ENCODE measurements around the gene WFDC9.
"Not testable (repeated sequence)": the region's sequence is repeated elsewhere in the genome, so short reads cannot be mapped to it uniquely, and the experiment has no call there.

The WFDC9 gene

DNA sequence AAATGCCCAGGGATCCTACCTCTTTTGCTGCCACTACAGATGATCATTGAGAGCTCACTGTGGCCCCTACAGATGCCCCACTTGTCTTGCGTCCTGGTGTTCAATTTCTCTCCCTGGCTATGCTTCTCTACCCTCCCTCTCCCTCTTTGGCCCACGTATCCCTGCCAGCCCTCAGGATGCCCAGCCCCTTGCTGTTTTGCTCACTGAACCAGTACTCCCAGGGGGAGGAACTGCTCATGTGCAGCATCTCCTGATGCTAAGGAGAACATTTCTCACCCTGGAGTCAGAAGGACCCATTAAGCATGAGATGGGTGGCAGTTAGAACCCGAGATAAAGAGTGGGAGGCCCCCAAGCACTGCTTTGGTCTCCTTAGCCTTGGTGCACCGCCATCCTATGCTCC is at the start of gene WFDC9:
TSS of gene WFDC9 (minus strand) at position 101 of the 400 bp plus-strand sequence. CDS start 21,103 bp downstream, outside the sequence.
- no peak for DNase-seq (ENCODE audit: low read depth)

DNA sequence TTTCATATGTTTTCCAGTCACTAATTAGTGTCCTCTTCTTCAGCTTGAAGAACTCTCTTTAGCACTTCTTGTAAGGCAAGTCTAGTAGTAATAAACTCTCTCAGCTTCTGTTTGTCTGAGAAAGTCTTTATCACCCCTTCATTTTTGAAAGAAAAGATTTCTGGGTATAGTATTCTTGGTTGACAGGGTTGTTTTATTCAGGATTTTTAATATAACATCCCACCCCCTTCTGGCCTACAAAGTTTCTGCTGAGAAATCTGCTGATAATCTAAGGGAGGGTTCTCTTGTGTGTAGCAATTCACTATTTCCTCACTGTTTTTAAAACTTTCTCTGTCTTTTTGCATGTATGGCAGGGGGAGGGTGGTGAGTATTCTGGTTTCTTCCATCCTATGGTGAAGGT is 48.6 kb upstream of the WFDC9 start:
- no peak for DNase-seq (ENCODE audit: low read depth)

DNA sequence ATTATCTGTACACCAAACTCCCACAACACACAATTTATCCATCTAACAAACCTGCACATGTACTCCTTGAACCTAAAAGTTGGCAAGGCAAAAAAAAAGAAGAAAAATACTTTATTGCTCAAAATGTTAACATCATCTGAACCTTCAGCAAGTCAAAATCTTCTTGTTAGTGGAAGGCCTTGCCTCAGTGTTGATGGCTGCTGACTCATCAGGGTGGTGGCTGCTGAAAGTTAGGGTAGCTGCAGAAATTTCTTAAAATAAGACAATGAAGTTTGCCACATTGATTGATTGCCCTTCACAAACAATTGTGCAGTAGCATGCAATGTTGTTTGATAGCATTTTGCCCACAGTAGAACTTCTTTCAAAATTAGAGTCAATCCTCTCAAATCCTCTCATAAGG is 41.7 kb upstream of the WFDC9 start:
- no peak for DNase-seq (ENCODE audit: low read depth)

DNA sequence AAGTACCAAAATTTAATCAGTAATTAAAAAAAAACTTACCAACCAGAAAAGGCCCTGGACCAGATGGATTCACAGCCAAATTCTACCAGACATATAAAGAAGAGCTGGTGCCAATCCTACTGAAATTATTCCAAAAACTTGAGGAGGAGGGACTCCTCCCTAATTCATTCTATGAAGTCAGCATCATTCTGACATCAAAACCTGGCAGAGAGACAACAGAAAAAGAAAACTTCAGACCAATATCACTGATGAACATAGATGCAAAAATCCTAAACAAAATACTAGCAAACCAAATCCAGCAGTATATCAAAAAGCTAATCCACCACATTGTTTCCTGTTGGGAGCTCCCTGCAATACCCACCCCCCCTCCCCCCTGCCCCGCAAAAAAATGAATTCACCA is 39.1 kb upstream of the WFDC9 start, which contains the start of gene WFDC11:
TSS of gene WFDC11 (minus strand) at position 101 of the 400 bp plus-strand sequence. CDS start 19,639 bp downstream, outside the sequence.
- DNase-seq (ENCODE audit: low read depth), result no peak

DNA sequence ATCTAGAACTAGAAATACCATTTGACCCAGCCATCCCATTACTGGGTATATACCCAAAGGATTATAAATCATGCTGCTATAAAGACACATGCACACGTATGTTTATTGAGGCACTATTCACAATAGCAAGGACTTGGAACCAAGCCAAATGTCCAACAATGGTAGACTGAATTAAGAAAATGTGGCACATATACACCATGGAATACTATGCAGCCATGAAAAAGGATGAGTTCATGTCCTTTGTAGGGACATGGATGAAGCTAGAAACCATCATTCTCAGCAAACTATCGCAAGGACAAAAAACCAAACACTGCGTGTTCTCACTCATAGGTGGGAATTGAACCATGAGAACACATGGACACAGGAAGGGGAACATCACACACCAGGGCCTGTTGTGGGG is 26.0 kb upstream of the WFDC9 start:
- not testable (repeated sequence) for DNase-seq (ENCODE audit: low read depth)

DNA sequence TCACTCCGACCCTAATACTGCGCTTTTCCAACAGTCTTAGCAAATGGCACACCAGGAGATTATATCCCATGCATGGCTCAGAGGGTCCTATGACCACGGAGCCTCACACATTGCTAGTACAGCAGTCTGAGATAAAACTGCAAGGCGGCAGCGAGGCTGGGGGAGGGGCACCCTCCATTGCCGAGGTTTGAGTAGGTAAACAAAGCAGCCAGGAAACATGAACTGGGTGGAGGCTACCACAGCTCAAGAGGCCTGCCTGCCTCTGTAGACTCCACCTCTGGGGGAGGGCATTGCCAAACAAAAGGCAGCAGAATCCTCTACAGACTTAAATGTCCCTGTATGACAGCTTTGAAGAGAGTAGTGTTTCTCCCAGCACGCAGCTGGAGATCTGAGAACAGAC is 20.6 kb upstream of the WFDC9 start:
- DNase-seq (ENCODE audit: low read depth), result not testable (repeated sequence)

DNA sequence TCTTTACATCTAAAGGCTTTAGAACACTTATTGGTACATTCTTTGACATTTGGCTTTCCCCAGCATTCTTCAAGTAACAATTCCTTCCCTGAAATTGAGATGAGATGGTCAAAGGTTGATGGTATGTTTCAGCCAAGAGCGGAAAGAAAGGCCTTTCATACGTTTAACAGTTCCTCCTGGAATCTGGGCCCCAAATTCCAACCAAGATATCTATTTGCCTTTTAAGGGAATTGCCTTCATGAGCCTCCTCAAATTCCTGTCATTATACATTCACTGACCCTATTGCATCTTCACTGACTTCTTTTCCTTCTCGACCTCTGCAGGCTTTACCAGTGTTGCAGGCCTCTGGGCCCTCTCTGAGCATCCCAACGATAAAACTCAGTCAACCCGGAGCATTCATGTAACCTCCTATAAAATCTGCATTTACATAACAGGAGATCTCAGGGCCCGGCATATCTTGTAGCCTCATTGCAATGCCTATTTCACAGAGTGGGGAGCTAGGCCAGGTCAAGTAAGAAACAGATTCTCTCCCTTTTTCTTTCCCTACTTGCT is 18.3 kb upstream of the WFDC9 start:
- DNase-seq (ENCODE audit: low read depth), result no peak

DNA sequence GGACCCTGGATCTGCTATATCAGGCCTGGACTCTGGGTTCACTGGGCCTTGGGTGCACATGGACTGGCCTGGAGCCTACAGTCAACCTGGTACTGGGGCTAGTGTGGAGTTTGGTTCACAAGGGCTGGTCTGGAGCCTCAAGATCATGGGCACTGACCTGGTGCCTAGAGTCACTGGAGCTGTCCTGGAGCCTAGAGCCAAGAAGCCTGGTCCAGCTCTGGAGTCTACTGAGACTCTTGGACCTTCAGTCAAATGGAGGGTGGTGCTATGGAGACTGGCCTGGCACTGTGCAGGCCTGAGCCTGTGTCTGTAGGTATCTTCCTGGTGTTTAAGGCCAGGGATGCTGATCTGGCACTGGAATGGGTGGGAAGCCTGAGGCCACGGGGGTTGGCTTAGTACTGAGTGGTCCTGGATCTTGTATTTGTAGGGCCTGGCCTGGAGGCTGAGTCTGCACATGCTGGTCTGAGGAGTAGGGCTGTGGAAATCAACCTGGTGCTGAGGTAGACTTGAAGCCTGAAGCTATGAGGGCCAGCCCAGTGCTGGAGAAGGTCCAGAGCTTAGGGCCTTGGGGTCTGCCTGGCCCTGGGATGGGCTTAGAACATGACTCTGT is 16.5 kb upstream of the WFDC9 start:
- no peak for DNase-seq (ENCODE audit: low read depth)

DNA sequence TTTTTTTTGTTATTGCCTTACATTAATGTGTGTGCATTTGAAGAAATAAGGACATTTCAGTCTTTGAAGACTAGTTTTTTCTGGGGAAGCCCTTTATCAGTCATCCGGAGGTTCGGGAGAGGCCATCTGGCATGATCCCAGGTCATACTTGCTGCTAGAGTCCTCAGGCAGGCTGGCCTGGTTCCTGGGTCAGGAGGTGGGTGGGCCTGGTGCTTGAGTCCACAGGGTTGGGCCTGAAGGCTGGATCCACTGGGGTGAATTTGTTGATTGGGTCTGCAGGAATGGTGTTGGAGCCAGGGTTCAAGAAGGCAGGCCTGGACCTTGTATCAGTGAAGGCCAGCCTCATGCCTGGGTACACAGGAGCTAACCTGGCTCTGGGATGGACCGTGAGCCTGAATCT is 15.8 kb upstream of the WFDC9 start:
- no peak for DNase-seq (ENCODE audit: low read depth)

DNA sequence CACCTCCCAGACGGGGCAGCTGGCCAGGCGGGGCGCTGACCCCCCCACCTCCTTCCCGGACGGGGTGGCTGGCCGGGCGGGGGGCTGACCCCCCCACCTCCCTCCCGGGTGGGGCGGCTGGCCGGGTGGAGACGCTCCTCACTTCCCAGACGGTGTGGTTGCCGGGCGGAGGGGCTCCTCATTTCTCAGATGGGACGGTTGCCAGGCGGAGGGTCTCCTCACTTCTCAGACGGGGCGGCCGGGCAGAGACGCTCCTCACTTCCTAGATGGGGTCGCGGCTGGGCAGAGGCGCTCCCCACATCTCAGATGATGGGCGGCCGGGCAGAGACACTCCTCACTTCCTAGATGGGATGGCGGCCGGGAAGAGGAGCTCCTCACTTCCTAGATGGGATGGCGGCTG is 14.8 kb upstream of the WFDC9 start:
- DNase-seq (ENCODE audit: low read depth), result not testable (repeated sequence)

DNA sequence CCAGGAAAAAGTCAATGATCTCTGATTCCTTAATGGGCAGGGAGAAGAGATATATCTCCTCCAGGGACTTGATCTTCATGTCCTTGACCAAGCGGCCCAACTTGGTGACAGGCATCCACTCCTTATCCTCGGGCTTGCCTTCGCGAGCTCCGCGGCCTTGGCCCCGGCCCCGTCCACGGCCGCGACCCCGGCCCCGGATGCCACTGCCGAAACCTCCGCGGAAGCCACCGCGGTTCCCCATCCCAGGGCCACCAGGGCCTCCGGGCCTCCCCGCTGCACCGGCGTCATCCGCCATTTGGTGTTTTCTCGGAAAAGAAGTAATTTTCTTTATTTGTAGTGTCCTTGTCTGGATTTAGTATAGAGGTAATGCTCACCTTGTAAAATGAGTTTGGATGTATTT is 10.0 kb upstream of the WFDC9 start:
- not testable (repeated sequence) for DNase-seq (ENCODE audit: low read depth)

DNA sequence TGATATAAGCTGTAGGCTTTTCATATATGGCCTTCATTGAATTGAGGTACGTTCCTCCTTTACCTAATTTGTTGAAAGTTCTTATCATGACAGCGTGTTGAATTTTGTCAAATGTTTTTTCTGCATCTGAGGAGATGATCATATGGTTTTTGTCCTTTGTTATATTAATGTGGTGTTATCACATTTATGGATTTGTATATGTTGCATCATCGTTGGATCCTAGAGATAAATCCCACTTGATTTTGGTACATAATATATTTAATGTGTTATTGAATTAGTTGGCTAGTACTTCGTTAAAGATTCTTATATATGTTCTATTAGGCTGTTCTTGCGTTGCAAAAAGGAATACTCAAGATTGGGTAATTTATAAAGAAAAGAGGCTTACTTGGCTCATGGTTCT is 8.6 kb upstream of the WFDC9 start:
- DNase-seq (ENCODE audit: low read depth), result no peak

DNA sequence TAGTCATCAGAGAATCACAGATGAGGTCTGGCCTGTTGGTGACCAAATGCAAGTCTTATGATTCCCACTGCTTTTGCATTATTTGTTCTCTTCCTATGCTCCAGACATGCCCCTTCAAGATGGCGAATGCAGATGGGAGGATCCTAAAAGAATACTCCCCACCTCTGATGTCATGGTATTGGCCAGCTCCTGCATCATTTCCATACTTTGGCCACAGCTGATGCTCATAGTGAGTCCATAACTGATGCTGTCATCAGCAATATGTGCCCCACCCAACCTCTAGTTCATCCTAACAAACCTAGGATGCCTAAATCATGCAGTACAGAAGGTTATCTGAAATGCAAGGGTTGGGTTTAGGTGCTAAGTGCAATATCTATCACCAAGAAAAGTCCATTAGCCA is 5.4 kb upstream of the WFDC9 start:
- no peak for DNase-seq (ENCODE audit: low read depth)

DNA sequence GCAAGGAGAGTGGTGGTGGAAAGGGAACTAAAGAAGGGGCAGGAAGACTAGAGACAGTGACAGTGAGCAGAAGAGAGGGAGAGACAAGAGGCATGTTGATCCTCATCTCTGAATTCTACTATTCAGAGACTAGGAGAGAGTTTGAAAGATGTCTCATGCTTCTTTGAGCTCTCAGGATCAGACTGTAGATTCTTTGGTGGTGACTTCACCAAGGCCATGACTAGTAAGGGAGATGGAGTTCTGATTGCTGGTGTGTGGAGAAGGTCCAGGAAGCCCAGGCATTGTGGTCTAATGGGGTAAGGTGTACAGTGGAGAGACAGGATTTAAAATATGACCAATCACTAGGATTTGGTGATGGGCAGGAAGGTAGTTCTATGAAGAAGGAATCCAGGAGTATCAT is 713 bp downstream of the WFDC9 start:
- no peak for DNase-seq (ENCODE audit: low read depth)

DNA sequence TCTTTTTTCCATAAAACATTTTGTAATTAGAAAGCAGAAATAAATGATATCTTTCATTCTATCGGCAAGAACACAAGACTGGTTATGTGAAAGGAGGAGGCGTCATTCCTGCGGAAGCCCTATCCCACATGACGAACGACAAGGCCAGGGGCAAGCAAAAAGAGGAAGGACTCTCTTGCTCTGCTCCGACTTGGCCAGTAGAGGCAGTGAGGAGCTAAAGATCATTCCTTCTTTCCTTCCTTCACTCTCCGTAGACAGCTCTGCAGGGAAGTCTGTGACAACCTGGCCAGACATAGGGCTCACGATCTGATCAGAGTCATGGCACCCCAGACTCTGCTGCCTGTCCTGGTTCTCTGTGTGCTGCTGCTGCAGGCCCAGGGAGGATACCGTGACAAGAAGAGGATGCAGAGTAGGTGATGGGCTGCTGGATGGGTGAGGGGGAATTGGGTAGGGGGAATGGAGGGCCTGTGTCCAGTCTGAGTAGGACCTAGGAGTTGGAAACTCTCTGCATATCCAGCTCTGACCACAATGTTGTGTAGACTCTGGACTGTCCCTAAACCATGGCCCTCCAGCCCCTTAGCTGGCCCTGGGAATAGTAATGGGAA is 1.5 kb downstream of the WFDC9 start, which contains the start of gene WFDC10A:
TSS of gene WFDC10A (plus strand) at position 244 of the 605 bp plus-strand sequence. CDS start at position 319, 75 bp downstream.
- no peak for DNase-seq (ENCODE audit: low read depth)

DNA sequence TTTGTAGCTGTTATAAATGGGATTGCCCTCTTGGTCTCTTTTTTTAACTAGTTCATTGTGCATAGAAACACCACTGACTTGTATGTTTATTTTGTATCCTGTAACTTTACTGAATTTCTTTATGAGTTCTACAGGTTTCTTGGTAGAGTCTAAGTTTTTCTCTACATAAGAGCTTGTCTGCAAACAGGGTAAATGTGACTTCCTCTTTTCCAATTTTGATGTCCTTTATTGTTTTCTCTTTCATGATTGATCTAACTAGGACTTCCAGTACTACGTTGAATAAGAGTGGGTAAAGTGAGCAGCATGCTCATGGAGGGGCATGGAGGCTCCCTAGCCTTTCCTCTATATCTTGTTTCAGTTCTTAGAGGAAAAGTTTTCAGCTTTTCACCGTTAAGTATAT is 4.5 kb downstream of the WFDC9 start:
- DNase-seq (ENCODE audit: low read depth), result no peak

DNA sequence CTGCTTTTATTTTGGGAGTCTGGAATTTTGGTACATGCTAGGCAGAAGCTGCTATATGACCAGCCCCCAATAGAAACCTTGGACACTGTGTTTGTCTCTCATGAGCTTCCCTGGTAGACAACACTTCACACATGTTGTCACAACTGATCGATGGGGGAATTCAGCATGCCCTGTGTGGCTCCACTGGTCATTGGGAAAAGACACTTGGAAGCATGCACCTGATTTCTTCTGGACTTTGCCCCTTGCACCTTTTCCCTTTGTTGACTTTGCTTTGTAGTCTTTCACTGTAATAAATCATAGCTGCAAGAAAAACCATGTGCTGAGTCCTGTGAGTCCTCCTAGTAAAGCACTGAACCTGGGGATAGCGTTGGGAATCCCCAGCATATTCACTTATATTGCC is 9.5 kb downstream of the WFDC9 start:
- DNase-seq (ENCODE audit: low read depth), result no peak

DNA sequence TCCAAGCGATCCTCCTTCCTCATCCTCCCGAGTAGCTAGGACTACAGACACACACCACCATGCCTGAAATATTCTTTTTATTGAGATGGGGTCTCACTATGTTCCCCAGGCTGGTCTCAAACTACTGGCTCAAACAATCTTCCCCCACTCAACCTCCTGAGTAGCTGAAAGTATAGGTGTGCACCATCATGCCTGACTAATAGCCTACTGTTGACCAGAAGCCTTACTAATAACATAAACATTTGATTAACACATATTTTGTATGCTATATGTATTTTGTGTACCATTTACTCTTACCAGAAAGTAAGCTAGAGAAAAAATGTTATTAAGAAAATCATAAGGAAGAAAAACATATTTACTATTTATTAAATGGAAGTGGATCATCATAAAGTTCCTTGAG is 13.5 kb downstream of the WFDC9 start:
- no peak for DNase-seq (ENCODE audit: low read depth)

DNA sequence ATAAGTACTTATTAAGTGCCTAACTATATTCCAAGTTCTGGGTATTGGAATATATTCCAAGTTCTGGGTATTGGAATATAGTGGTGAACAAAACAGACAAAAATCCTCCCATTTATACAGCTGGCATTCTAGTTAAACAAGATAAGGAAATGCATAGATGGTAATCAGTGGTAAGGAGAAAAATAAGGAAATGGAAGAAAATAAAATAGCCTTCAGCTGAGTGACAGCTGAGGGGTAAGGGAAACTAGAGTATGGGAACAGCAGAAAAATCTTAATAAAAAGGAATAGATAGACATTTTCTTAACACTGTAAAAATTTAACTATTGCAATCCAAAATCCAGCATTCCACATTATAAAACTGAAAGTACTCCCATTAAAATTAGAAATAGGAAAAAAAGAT is 18.8 kb downstream of the WFDC9 start:
- DNase-seq (ENCODE audit: low read depth), result no peak

DNA sequence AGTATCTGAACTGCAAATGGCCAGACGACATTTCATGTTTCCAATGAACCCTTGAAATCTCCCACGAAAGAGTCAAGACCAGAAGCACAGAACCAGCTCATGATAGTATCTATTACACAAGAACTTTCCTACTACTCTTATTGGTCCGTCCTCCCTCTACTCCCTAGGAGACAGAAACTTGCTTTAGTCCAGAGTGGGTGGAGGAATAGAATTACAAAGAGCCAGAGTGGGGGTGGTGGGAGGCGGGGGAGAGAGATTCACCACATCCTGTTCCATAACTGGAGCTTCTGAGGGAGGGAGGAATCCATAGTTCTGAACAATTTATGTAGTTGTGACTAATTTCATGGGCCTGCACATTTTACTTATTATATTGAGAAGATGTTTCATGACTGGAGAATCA is 20.0 kb downstream of the WFDC9 start:
- peak; percentile 79 for DNase-seq (ENCODE audit: low read depth)

DNA sequence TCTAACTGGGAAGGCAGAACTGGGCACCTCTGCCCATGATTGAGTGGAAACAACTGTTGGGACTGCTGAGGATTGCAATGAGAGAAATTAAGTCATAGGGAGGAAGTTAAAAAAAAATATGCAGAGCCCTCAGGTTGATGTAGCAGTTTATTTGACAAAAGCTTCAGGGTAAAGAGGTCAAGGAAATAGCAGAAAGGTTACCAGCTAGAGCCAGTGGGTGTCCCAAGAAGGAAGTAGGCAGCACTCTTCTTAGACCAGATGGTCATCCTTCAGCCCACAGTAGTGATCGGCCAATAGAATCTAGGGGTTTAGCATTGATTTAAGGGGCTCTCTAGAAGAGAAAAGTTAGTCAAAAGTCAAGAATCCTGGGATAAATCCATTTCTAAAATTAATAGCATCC is 23.3 kb downstream of the WFDC9 start:
- no peak for DNase-seq (ENCODE audit: low read depth)

DNA sequence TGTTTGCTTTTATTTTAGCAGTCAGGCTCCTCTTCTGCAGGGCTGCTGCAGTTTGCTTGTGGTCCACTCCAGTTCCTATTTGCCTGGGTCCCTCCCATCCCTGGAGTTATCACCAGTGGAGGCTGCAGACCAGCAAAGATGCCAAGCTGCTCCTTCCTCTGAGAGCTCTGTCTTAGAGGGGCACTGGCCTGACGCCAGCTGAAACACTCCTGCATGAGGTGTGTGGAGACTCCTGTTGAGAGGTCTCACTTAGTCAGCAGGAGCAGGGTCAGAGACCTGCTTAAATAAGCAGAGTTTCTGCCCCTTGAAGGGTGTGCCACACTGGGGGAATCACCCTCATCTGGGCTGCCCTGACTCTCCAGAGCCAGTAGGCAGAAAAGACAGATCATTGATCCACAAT is 35.8 kb downstream of the WFDC9 start:
- no peak for DNase-seq (ENCODE audit: low read depth)

DNA sequence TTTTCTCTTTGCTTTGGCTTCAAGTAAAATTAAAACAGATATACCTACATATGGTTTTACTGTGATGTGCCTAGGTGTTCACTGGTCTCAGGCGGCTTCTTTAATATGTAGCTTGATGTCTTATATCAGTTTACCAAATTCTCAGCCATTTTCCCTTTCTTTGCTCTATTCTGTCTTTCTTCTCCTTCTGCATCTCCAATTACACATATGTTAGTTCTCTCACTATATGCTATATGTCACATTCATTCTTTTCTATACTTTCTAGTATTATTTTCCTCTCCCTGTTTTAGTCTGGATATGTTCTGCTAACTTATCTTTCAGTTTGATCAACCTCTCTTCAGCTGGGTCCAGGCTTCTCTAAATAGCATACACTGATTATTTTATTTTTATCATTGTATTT is 37.6 kb downstream of the WFDC9 start:
- no peak for DNase-seq (ENCODE audit: low read depth)
